OCI-LY1 (cell line): Measurements from ENCODE around the gene NUCB1.

ENCODE experiments used
- EZH2 ChIP-seq: fragments of 200-600 bp; sonication (generic), shearing (Covaris generic); IDR thresholded peaks from 2 replicates; pipeline ENCODE4 v1.8.0; 2017; ENCODE audit warnings: borderline replicate concordance, mixed run types, mild to moderate bottlenecking, antibody characterized with exemption, low read length, moderate library complexity, mixed read lengths
- TF ChIP-seq, protein P1 (sequence below): fragments of 200-600 bp; sonication (generic), shearing (Covaris generic); IDR thresholded peaks from 2 replicates; pipeline ENCODE4 v1.5.1; 2017; ENCODE audit warnings: mild to moderate bottlenecking, antibody characterized with exemption, low read length, moderate library complexity, mixed read lengths

DNA sequence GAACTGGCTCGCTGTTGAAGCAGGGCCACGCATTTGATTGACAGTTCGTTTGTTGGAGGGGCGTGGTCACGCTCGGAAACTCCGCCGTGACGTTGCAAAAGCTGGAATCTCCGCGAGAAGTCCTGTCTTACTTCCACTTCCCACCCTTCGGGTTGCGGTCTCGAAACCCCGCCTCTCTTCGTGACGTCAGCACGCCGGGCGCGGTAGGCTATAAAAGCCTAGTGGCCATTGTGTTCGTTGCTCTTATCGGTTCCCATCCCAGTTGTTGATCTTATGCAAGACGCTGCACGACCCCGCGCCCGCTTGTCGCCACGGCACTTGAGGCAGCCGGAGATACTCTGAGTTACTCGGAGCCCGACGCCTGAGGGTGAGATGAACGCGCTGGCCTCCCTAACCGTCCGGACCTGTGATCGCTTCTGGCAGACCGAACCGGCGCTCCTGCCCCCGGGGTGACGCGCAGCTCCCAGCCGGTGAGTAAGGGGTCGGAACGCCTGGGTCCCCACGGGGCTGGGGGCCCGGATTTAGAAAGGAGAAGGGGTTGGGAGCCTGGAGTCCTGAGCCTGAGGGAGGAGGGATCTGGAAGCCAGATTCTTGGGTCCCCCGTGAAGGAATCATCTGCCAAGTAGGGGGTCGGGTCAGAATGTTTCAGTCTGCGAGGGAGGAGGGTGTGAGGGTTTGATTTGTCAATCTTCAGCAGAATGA is 27.8 kb upstream of the NUCB1 start, which contains the start of gene PPP1R15A:
- TF ChIP-seq EZH2: no peak
- TF ChIP-seq, protein P1, sequence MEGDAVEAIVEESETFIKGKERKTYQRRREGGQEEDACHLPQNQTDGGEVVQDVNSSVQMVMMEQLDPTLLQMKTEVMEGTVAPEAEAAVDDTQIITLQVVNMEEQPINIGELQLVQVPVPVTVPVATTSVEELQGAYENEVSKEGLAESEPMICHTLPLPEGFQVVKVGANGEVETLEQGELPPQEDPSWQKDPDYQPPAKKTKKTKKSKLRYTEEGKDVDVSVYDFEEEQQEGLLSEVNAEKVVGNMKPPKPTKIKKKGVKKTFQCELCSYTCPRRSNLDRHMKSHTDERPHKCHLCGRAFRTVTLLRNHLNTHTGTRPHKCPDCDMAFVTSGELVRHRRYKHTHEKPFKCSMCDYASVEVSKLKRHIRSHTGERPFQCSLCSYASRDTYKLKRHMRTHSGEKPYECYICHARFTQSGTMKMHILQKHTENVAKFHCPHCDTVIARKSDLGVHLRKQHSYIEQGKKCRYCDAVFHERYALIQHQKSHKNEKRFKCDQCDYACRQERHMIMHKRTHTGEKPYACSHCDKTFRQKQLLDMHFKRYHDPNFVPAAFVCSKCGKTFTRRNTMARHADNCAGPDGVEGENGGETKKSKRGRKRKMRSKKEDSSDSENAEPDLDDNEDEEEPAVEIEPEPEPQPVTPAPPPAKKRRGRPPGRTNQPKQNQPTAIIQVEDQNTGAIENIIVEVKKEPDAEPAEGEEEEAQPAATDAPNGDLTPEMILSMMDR: no peak
